Effector memory CD4-positive, alpha-beta T cell (primary cell): Measurements from ENCODE around the gene EID2.

Experiments
- DNase-seq, 3 donors: peaks; one replicate each; pipeline ENCODE4 v3.0.0-alpha.2; 2020
- H3K27ac ChIP-seq: 2 replicates; pipeline ENCODE4 v1.7.0; 2013; ENCODE audit warnings: mild to moderate bottlenecking, low read length, moderate library complexity; ENCODE audit not compliant: insufficient read depth, poor library complexity, severe bottlenecking
- H3K27me3 ChIP-seq: replicated peaks from 2 replicates; pipeline ENCODE4 v1.7.0; 2013; ENCODE audit warnings: mild to moderate bottlenecking, low read length; ENCODE audit not compliant: insufficient read depth, control insufficient read depth, poor library complexity, severe bottlenecking
- H3K36me3 ChIP-seq: 2 replicates; pipeline ENCODE4 v1.7.0; 2013; ENCODE audit warnings: mild to moderate bottlenecking, low read length, moderate library complexity; ENCODE audit not compliant: control insufficient read depth, insufficient read depth
- H3K4me1 ChIP-seq: 2 replicates; pipeline ENCODE4 v1.7.0; 2013; ENCODE audit warnings: low read length, mild to moderate bottlenecking; ENCODE audit not compliant: control insufficient read depth, insufficient read depth, poor library complexity, severe bottlenecking
- H3K4me3 ChIP-seq: 2 replicates; pipeline ENCODE4 v1.7.0; 2013; ENCODE audit warnings: low read length, low read depth, mild to moderate bottlenecking; ENCODE audit not compliant: insufficient read depth, poor library complexity, severe bottlenecking
- H3K9me3 ChIP-seq: 2 replicates; pipeline ENCODE4 v1.7.0; 2013; ENCODE audit warnings: mild to moderate bottlenecking, low read length, moderate library complexity; ENCODE audit not compliant: control insufficient read depth

EID2 gene

GRCh38 chr19:39506944-39507714 lies 32.8 kb downstream of the EID2 start:
- DNase-seq, result no peak
- Histone ChIP-seq H3K27me3 (peaks cover 15% of the 10 kb centered on the region), H3K36me3 (no peaks in the 10 kb centered on the region), H3K4me3 (peak overlapping the region; percentile 48), H3K9me3 (no peaks in the 10 kb centered on the region), H3K27ac (no peak overlapping the region), H3K4me1 (peaks cover 13% of the 10 kb centered on the region)

- DNase-seq, result no peak
- peaks cover 15% of the 10 kb centered on the region for H3K27me3 ChIP-seq
- no peaks in the 10 kb centered on the region for H3K9me3 ChIP-seq
- H3K4me3 ChIP-seq, result peak overlapping the region; percentile 37
- no peak overlapping the region for H3K27ac ChIP-seq
- peaks cover 13% of the 10 kb centered on the region for H3K4me1 ChIP-seq
- no peaks in the 10 kb centered on the region for H3K36me3 ChIP-seq
Measured at GRCh38 chr19:39506598-39506943, 33.4 kb downstream of the EID2 start.

GRCh38 chr19:39502640-39503417 lies 37.1 kb downstream of the EID2 start:
- Histone ChIP-seq H3K27ac (no peak overlapping the region), H3K27me3 (peaks cover 43% of the 10 kb centered on the region), H3K4me1 (peaks cover 30% of the 10 kb centered on the region)

GRCh38 chr19:39501340-39501739 lies 38.6 kb downstream of the EID2 start:
- H3K4me1 ChIP-seq, result peaks cover 21% of the 10 kb centered on the region
- H3K4me3 ChIP-seq, result no peak overlapping the region
- no peaks in the 10 kb centered on the region for H3K9me3 ChIP-seq
- H3K27me3 ChIP-seq, result peaks cover 38% of the 10 kb centered on the region
- no peak for DNase-seq
- H3K36me3 ChIP-seq, result no peaks in the 10 kb centered on the region
- H3K27ac ChIP-seq, result no peak overlapping the region

More at GRCh38 chr19:39502640-39503417, 37.1 kb downstream of the EID2 start:
- Histone ChIP-seq H3K4me3 (no peak overlapping the region), H3K9me3 (no peaks in the 10 kb centered on the region), H3K36me3 (no peaks in the 10 kb centered on the region)
- peak; percentile 59 to 66 (median 60) for DNase-seq

GRCh38 chr19:39500543-39500942 lies 39.4 kb downstream of the EID2 start:
- Histone ChIP-seq H3K27me3 (peaks cover 37% of the 10 kb centered on the region), H3K27ac (no peak overlapping the region), H3K4me3 (no peak overlapping the region), H3K36me3 (no peaks in the 10 kb centered on the region), H3K4me1 (peaks cover 21% of the 10 kb centered on the region), H3K9me3 (no peaks in the 10 kb centered on the region)
- no peak for DNase-seq

GRCh38 chr19:39499932-39500331 lies 40.0 kb downstream of the EID2 start:
- H3K9me3 ChIP-seq, result no peaks in the 10 kb centered on the region
- H3K36me3 ChIP-seq, result no peaks in the 10 kb centered on the region
- H3K27me3 ChIP-seq, result peaks cover 37% of the 10 kb centered on the region
- DNase-seq, result no peak
- H3K4me1 ChIP-seq, result peaks cover 21% of the 10 kb centered on the region
- no peak overlapping the region for H3K4me3 ChIP-seq
- no peak overlapping the region for H3K27ac ChIP-seq

GRCh38 chr19:39498798-39499642 lies 40.9 kb downstream of the EID2 start, which contains the start of gene DLL3:
Gene DLL3, plus strand, starts transcription at chr19:39498947. Its CDS starts 28 bp downstream, at chr19:39498975.
- Histone ChIP-seq H3K4me1 (peaks cover 21% of the 10 kb centered on the region), H3K9me3 (no peaks in the 10 kb centered on the region), H3K4me3 (peak within 1 kb of the TSS; percentile 20), H3K27me3 (peaks cover 37% of the 10 kb centered on the region), H3K27ac (no peak within 1 kb of the TSS), H3K36me3 (no peaks in the 10 kb centered on the region)
- no peak for DNase-seq

- peaks cover 34% of the 10 kb centered on the region for H3K27me3 ChIP-seq
- H3K4me3 ChIP-seq, result peak overlapping the region; percentile 20
- no peak for DNase-seq
- no peak overlapping the region for H3K27ac ChIP-seq
- no peaks in the 10 kb centered on the region for H3K9me3 ChIP-seq
- H3K4me1 ChIP-seq, result peaks cover 21% of the 10 kb centered on the region
- no peaks in the 10 kb centered on the region for H3K36me3 ChIP-seq
Measured at GRCh38 chr19:39497996-39498797, 41.8 kb downstream of the EID2 start.

- Histone ChIP-seq H3K4me1 (peaks cover 18% of the 10 kb centered on the region), H3K27ac (no peak overlapping the region), H3K9me3 (no peaks in the 10 kb centered on the region), H3K4me3 (peak overlapping the region; percentile 20), H3K27me3 (peaks cover 33% of the 10 kb centered on the region), H3K36me3 (no peaks in the 10 kb centered on the region)
- no peak for DNase-seq
Measured at GRCh38 chr19:39497701-39497995, 42.3 kb downstream of the EID2 start.
